CD4-positive, alpha-beta T cell (primary cell): ENCODE results near the gene FOXJ3. TPM values are rescaled to one million over a fixed set of nuclear protein-coding genes. Genes with fewer than 3 reads are reported as not detected.

ENCODE experiments used
- ATAC-seq: fragments of 200-7000 bp; cut with Tn5 transposase; one replicate; pipeline ENCODE4 v1.10.0; 2022; ENCODE audit warnings: mild to moderate bottlenecking; ENCODE audit not compliant: poor library complexity
- CTCF ChIA-PET: fragments of 350-600 bp; sonication (Branson Sonifier 250); formaldehyde crosslinking; loops from one replicate; lab custom pipeline; 2021; ENCODE audit warnings: antibody characterized with exemption, inconsistent platforms; lab: Charles Lee
- POLR2A ChIA-PET: fragments of 350-600 bp; sonication (Branson Sonifier 250); formaldehyde crosslinking; loops from one replicate; lab custom pipeline; 2021; ENCODE audit warnings: antibody characterized with exemption, inconsistent platforms; lab: Charles Lee
- DNase-seq, 14 experiments: peaks; one replicate each; pipeline ENCODE4 v3.0.0-alpha.2; 2013 to 2020; ENCODE audit warnings: mixed read lengths in 2 of 14
- H3K27ac ChIP-seq, 2 donors: one replicate each; pipeline versions ENCODE4 v1.5.1 to v1.7.0; 2013; ENCODE audit warnings: low read length in 2 of 2, low read depth in 1 of 2, mild to moderate bottlenecking in 1 of 2
- H3K27me3 ChIP-seq, 2 experiments: 1 replicate in 1 of 2; 2 replicates in 1 of 2; pipeline versions ENCODE4 v1.6.1 to v1.7.0; 2013; ENCODE audit warnings: low read length in 2 of 2, control low read depth in 1 of 2, mild to moderate bottlenecking in 1 of 2, moderate library complexity in 1 of 2; ENCODE audit not compliant: insufficient read depth in 2 of 2, control insufficient read depth in 1 of 2
- H3K36me3 ChIP-seq: one replicate; pipeline ENCODE4 v1.6.1; 2013; ENCODE audit warnings: low read length, control low read depth; ENCODE audit not compliant: insufficient read depth
- H3K4me1 ChIP-seq: one replicate; pipeline ENCODE4 v1.6.1; 2013; ENCODE audit warnings: low read length, control low read depth; ENCODE audit not compliant: insufficient read depth
- H3K4me3 ChIP-seq: one replicate; pipeline ENCODE4 v1.5.1; 2013; ENCODE audit warnings: mild to moderate bottlenecking, low read length, moderate library complexity
- H3K9me3 ChIP-seq, 2 experiments: 1 replicate in 1 of 2; 2 replicates in 1 of 2; pipeline versions ENCODE4 v1.6.1 to v1.7.0; 2013; ENCODE audit warnings: low read length in 2 of 2, mild to moderate bottlenecking in 2 of 2, control low read depth in 1 of 2, moderate library complexity in 1 of 2; ENCODE audit not compliant: control insufficient read depth in 1 of 2, insufficient read depth in 1 of 2
- H3K27ac Mint-ChIP-seq: one replicate; pipeline ENCODE4 v1.8.0; 2020; ENCODE audit warnings: mixed read lengths
- H3K27me3 Mint-ChIP-seq: one replicate; pipeline ENCODE4 v1.8.0; 2021; ENCODE audit warnings: mixed read lengths
- H3K36me3 Mint-ChIP-seq: one replicate; pipeline ENCODE4 v1.8.0; 2021; ENCODE audit warnings: low read depth, mixed read lengths
- H3K4me1 Mint-ChIP-seq: one replicate; pipeline ENCODE4 v1.8.0; 2021; ENCODE audit warnings: low read depth, mixed read lengths
- H3K4me3 Mint-ChIP-seq: one replicate; pipeline ENCODE4 v1.8.0; 2020; ENCODE audit warnings: mild to moderate bottlenecking, mixed read lengths
- H3K9me3 Mint-ChIP-seq: one replicate; pipeline ENCODE4 v1.8.0; 2020; ENCODE audit warnings: mixed read lengths
- CTCF ChIP-seq: fragments of 200-600 bp; IDR thresholded peaks from one replicate; pipeline ENCODE4 v1.8.0; 2022; ENCODE audit warnings: antibody characterized with exemption, mild to moderate bottlenecking
- intact Hi-C, 2 experiments: fragments of 100-400 bp; cut with DNase I in 1 of 2; cut with micrococcal nuclease in 1 of 2; formaldehyde crosslinking; loops; one replicate each; pipeline versions ENCODE4 v1.15.1 to v1.9.0; 2023 to 2025; cut with DNase I, micrococcal nuclease
- total RNA-seq, 174 experiments: library from RNA in 2 of 174; stranded (reverse) in 2 of 174; gene quantifications; one replicate each; pipeline ENCODE4 v1.2.3 and lab custom pipeline; 2021 to 2026

FOXJ3 gene
- total RNA-seq, 2 experiments from 2014 or later, result 73.1 to 74.9 TPM

GRCh38 chr1:42168391-42168670 is 166.7 kb downstream of the FOXJ3 start:
- TF ChIP-seq CTCF, result no peak

GRCh38 chr1:42167611-42168390 is 167.2 kb downstream of the FOXJ3 start:
- Mint-ChIP-seq H3K27ac (no peak overlapping the region), H3K9me3 (no peaks in the 10 kb centered on the region), H3K36me3 (no peaks in the 10 kb centered on the region), H3K4me3 (no peak overlapping the region), H3K27me3 (peaks cover 4% of the 10 kb centered on the region), H3K4me1 (no peaks in the 10 kb centered on the region)
- Histone ChIP-seq H3K9me3 (peaks cover 0 to 2% of the 10 kb centered on the region in 2 experiments), H3K27ac (no peak overlapping the region), H3K4me1 (peaks cover under 1% of the 10 kb centered on the region), H3K36me3 (no peaks in the 10 kb centered on the region), H3K27me3 (no peaks in the 10 kb centered on the region), H3K4me3 (no peak overlapping the region)
- ChIA-PET CTCF (no interaction called here), POLR2A (no interaction called here)
- ATAC-seq, result no peak
- no peak for TF ChIP-seq CTCF
- no peak for DNase-seq
- intact Hi-C loops, result no loop called here

More at GRCh38 chr1:42168391-42168670, 166.7 kb downstream of the FOXJ3 start:
- POLR2A ChIA-PET, result no interaction called here
- H3K36me3 ChIP-seq, result no peaks in the 10 kb centered on the region
- Mint-ChIP-seq H3K27me3 (peaks cover 4% of the 10 kb centered on the region), H3K4me1 (no peaks in the 10 kb centered on the region), H3K36me3 (no peaks in the 10 kb centered on the region), H3K4me3 (no peak overlapping the region), H3K9me3 (no peaks in the 10 kb centered on the region), H3K27ac (no peak overlapping the region)
- no peaks in the 10 kb centered on the region for H3K9me3 ChIP-seq
- H3K4me1 ChIP-seq, result peaks cover 5% of the 10 kb centered on the region
- DNase-seq, result peak in 1 of 14 experiments; percentile 26
- ATAC-seq, result no peak
- intact Hi-C loops, result no loop called here
- no peaks in the 10 kb centered on the region for H3K27me3 ChIP-seq
- H3K4me3 ChIP-seq, result no peak overlapping the region
- CTCF ChIA-PET, result no interaction called here
- H3K27ac ChIP-seq, result no peak overlapping the region

GRCh38 chr1:42165511-42166210 is 169.4 kb downstream of the FOXJ3 start:
- no peak overlapping the region for H3K4me3 Mint-ChIP-seq
- H3K27ac Mint-ChIP-seq, result no peak overlapping the region
- ATAC-seq (no peak), DNase-seq (no peak)
- Histone ChIP-seq H3K36me3 (no peaks in the 10 kb centered on the region), H3K4me1 (no peaks in the 10 kb centered on the region), H3K27me3 (no peaks in the 10 kb centered on the region), H3K27ac (no peak overlapping the region), H3K4me3 (no peak overlapping the region), H3K9me3 (peaks cover 0 to 8% of the 10 kb centered on the region in 2 experiments)
- H3K9me3 Mint-ChIP-seq, result peaks cover 4% of the 10 kb centered on the region
- no peaks in the 10 kb centered on the region for H3K36me3 Mint-ChIP-seq
- peaks cover 4% of the 10 kb centered on the region for H3K27me3 Mint-ChIP-seq
- intact Hi-C loops, result no loop called here
- POLR2A ChIA-PET, result no interaction called here
- H3K4me1 Mint-ChIP-seq, result no peaks in the 10 kb centered on the region
- no peak for TF ChIP-seq CTCF
- CTCF ChIA-PET, result no interaction called here
